Activated T-cell treated with anti-CD3 and anti-CD28 coated beads for 24 hours (primary cell): ENCODE data around the gene SAAL1.
"Not testable (repeated sequence)": the region's sequence is repeated elsewhere in the genome, so short reads cannot be mapped to it uniquely, and the experiment has no call there.

Source experiments
- DNase-seq: peaks from one replicate; pipeline ENCODE4 v3.0.0-alpha.2; 2020; ENCODE audit warnings: low read depth

The SAAL1 gene

GRCh38 chr11:18105802-18106574 is at the start of gene SAAL1:
TSS of gene SAAL1 (minus strand) at chr11:18106082. CDS start at chr11:18106041, 41 bp downstream.
- peak; percentile 85 for DNase-seq

DNA sequence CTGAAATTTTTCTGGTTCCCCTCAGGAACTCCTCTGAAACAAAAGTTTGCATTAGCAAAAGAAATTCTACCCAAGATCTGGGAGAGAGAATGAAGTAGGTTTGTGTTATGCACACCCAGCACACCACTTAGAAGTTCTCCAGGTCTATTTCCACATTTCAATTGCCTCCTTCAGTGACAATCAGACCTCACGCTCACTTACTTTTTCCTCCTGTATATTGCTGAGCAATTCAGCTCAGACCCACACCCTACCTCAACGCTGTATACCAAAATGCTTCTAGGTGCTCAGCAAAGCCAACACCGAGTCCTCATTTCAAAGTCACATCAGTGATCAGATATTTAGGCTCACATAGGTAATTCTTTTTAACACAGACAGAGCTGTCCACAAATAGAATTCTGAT is 45.7 kb upstream of the SAAL1 start:
- DNase-seq = no peak

DNA sequence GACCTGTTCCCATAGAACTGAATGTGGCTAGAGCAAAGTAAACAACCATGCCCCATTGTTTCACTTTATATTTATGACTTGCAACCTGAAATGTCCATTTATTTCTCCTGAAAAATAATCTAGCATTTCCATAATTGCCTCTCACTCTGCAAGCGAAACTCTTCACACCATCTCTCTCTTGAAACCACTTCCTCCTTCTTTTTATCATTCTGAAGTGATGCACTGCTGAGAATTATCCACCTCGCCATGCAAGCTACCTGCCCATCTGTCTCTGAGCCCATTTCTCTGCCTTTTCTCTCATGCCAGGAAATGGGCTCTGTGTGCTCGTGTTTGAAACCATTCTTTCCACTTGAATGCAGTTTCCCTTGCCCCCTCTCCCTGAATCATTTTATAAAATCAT is 40.0 kb upstream of the SAAL1 start:
- DNase-seq = no peak

- DNase-seq = no peak
Observed at GRCh38 chr11:18145025-18145424, 39.1 kb upstream of the SAAL1 start.

- no peak for DNase-seq
Observed at GRCh38 chr11:18144243-18144642, 38.4 kb upstream of the SAAL1 start.

DNA sequence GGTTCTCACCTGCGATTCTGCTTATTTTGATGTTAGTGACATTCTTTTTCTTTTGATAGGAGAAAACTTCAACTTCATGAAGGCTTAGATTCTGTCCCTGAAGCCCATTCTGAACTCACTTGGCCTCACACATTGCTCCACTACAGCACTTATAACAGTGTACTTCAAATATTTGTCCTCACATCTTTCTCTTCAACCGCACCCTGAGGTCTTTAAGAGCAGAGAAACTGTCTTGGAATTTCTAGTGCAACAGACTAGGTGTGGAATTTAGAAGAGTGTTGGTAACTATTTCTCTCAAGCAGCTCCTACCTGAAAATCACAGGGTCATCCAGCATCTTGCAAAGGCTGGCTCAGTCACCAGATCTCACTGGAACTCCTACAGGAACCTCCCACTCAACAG is 34.3 kb upstream of the SAAL1 start:
- no peak for DNase-seq

DNA sequence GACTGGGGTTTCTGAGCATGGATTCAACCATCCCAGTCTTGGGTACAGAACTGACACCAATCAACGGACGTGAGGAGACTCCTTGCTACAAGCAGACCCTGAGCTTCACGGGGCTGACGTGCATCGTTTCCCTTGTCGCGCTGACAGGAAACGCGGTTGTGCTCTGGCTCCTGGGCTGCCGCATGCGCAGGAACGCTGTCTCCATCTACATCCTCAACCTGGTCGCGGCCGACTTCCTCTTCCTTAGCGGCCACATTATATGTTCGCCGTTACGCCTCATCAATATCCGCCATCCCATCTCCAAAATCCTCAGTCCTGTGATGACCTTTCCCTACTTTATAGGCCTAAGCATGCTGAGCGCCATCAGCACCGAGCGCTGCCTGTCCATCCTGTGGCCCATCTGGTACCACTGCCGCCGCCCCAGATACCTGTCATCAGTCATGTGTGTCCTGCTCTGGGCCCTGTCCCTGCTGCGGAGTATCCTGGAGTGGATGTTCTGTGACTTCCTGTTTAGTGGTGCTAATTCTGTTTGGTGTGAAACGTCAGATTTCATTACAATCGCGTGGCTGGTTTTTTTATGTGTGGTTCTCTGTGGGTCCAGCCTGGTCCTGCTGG is 31.4 kb upstream of the SAAL1 start:
- no peak for DNase-seq

GRCh38 chr11:18135308-18135707 is 29.4 kb upstream of the SAAL1 start:
- DNase-seq = no peak

- no peak for DNase-seq
Observed at GRCh38 chr11:18132341-18132740, 26.5 kb upstream of the SAAL1 start, which contains the start of gene MRGPRX3. TSS of gene MRGPRX3 (plus strand) at chr11:18132571. CDS start at chr11:18137203, 4,632 bp downstream.

- DNase-seq = not testable (repeated sequence)
Observed at GRCh38 chr11:18131115-18131514, 25.2 kb upstream of the SAAL1 start.

GRCh38 chr11:18121331-18121828 is 15.5 kb upstream of the SAAL1 start:
- DNase-seq = not testable (repeated sequence)

GRCh38 chr11:18115360-18116127 is 9.7 kb upstream of the SAAL1 start:
- peak; percentile 51 for DNase-seq

DNA sequence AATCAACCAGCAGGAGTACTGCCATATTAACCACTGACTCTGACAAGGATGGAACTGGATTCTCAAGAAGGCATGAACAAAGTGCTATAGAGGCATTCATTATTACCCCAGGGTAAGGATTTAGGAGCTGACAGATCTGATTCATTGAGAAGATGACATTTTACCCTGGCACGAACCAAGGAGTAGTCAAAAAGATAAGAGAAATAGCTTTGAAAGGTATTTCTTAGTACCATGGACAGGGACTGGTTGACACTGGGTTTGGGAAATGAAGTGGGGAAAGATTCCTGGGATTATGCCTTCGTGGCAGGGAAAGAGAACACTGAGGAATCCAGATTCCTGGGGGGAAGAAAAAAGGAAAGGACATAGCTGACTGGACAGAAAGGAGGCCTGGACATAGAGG is 5.1 kb upstream of the SAAL1 start:
- DNase-seq = no peak

- no peak for DNase-seq
Observed at GRCh38 chr11:18108254-18108653, 2.4 kb upstream of the SAAL1 start.

- no peak for DNase-seq
Observed at GRCh38 chr11:18106688-18107087, 806 bp upstream of the SAAL1 start.

GRCh38 chr11:18105086-18105801 is 638 bp downstream of the SAAL1 start:
- DNase-seq = no peak

DNA sequence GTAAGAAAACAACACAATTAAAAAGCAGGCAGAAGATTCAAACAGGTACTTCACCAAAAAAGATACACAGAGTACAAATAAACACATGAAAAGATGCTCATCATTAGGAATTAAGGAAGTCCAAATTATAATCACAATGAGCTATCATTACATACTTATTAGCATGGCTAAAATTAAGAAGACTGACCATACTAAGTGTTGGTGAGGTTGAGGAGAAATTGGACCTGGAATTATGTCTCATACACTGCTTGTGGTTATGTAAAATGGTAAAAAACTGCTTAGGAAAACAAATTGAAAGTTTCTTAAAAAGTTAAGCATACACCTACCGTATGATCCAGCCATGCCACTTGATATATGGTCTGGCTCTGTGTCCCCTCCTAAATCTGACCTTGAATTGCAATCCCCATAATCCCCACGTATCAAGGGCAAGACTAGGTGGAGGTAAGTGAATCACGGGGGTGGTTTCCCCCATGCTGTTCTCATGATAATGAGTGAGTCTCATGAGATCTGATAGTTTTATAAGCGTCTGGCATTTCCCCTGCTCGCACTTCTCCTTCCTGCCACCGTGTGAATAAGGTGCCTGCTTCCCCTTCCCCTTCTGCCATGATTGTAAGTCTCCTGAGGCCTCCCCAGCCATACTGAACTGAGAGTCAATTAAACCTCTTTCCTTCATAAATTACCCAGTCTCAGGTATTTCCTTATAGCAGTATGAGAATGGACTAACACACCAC is 4.8 kb downstream of the SAAL1 start:
- DNase-seq = no peak

DNA sequence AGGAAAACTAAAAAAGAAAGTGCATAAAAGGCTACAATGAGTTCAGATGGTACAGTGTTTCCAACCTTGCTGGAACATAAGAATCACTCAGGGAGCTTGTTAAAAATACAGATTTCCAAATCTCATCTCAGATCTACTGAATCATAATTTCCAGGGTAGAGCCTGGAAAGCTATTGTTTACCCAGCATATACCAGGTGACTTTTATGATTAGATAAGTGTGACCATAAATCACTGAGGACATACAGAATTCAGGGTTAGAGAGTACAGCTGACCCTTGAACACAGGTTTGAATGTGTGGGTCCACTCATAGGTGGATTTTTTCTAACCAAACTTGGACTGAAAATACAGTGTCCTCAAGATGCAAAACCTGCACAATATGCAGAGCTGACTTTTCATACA is 11.9 kb downstream of the SAAL1 start:
- no peak for DNase-seq

DNA sequence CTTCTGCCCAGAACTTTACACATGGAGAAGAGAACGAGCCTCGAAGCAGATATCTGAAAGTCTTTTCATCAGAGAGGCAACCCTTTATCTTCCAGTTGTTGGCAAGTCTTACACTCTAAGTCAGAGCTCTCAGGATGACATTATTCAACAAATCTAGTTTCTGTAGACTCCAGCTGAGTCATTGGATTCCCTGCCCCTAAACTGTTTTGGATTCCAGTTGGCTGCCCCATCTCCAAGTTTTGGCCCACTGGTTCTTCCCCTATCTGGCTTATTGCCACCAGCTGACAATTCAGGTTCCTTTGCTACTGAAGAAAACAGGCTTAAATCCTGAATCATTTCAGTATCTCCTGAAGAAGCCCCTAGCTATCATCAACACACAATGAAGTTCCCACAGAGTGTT is 14.2 kb downstream of the SAAL1 start:
- DNase-seq = no peak

GRCh38 chr11:18088966-18089365 is 16.9 kb downstream of the SAAL1 start:
- no peak for DNase-seq

DNA sequence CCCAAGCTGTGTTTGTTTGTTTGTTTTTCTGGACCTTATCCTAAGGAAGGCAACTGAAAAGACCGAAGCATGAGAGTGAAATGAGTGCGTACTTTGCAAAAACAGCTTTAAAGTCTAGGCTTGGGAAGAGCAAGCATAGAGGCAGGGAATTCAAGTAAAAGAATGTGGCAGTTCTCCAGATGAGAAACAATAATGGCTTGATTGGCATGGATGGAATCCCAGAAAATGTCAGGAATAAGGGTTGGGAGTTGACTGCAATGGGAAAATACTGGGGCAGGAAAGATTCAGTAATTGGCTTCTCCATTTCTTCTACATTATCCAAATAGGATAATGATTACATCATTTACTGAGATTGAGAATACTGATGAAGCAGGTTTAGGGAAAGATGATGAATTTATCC is 17.5 kb downstream of the SAAL1 start:
- no peak for DNase-seq
